Measurements from ENCODE around the gene ATP5F1B.

The ATP5F1B gene

DNA sequence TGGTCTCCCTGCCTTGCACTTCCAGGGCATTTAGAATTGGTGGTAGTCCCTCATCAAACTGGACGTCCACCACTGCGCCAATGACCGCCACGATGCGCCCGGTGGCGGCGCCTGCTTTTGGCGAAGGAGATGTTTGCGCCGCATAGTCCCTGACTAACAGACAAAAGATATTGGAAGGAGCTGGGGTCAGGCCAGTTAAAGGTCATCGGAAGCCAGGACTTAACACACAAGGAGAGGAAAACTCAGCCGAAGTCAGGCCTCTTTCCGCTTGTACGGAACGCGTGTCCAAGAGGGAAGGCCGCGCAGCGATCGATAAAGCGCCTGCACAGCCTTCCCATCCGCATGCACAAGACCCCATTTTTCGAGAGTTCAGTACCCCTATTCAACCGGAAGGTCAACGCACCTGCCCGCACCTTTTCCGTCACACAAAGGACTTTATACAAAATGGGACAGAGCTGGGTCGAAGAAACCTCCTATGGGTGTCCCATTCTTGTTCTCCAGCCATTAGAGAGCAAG, 525 bp downstream of the ATP5F1B start:
- DNase-seq: no peak

DNA sequence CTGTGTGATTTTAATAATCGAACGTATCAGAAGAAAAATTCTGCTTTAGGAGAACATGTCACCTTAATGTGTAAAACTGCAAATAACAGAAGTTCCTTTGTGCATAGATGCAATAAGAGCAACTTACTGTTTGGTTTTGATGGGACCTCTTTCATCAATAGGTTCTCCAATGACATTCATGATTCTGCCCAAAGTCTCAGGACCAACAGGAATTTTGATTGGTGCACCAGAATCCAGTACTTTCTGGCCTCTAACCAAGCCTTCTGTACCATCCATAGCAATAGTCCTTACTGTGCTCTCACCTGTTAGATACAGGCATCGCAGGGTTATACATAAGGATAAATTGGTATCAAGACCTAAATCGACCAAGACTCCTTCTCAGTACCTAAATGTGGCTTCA, 1.1 kb downstream of the ATP5F1B start:
- DNase-seq: no peak

DNA sequence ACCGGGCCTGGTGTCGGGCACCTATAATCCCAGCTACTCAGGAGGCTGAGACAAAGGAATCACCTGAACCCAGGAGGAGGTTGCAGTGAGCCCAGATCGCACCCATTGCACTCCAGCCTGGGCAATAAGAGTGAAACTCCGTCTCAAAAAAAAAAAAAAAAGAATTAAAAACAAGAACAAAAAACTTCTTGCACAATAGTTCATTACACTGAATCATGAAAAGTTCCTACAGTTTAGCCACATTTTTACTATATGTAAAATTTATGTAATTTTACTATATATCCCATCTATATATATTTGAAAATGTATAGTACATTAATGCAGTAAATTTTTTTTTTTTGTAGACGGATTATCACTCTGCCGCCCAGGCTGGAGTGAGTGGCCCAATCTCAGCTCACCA, 4.6 kb downstream of the ATP5F1B start:
- DNase-seq: no peak

DNA sequence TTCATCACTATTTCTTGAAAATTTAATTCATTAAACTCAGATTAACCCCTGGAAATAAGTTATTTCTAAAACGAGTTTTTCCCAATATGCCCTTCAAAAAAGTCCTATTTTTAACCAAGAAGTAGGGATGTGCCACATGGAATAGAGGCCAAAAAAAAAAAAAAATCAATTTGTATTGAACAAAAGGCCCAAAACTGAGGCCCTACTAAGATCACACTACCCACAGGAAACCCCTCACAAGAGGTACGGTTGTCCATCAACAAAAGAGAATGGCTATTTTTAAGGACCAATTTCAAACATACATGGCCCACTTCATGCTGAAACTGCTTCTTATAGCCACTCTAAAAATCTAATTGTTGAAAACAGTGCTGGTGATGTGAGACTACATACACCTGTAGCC, 8.2 kb downstream of the ATP5F1B start:
- no peak for DNase-seq

DNA sequence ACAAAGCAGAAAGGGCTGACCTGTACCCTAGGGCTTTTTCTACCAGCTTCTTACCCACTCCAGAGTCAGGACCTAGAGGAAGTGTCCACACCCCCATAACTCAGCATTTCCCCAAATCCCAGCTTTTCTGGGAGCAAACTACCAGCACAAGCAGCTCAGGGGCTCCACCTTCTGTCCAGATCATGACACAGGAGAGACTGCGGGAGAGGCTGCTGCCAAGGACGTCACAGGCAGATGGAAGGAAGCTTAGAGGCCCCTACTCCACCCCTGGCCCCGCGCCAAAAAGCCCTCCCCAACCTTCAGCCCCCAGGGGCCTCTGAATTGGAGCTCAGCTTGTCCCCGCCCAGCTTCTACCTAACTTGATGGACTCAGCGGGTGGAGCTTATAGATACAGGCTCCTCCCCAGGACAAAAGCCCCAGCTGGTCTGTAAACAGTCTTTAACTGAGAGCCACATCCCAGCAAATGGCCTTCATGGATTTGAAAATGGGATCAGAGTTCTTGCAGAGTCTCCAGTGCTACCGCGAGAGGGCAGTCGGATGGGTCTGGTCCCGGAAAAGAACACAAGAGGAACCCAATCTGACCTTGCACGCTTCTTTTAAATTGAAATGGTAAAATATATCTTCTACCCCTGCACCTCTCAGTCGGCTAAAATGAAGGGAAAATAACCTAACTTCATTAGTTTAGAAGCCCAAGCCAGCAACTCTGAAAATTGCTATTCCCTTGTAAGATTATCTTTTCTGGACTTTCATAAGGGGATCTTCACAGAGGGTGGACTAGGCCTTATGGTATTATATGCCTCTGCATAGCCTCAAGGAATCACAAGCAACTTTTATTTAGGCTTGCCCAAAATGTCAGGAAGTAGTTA, 8.9 kb downstream of the ATP5F1B start:
- DNase-seq: peak; percentile 99

DNA sequence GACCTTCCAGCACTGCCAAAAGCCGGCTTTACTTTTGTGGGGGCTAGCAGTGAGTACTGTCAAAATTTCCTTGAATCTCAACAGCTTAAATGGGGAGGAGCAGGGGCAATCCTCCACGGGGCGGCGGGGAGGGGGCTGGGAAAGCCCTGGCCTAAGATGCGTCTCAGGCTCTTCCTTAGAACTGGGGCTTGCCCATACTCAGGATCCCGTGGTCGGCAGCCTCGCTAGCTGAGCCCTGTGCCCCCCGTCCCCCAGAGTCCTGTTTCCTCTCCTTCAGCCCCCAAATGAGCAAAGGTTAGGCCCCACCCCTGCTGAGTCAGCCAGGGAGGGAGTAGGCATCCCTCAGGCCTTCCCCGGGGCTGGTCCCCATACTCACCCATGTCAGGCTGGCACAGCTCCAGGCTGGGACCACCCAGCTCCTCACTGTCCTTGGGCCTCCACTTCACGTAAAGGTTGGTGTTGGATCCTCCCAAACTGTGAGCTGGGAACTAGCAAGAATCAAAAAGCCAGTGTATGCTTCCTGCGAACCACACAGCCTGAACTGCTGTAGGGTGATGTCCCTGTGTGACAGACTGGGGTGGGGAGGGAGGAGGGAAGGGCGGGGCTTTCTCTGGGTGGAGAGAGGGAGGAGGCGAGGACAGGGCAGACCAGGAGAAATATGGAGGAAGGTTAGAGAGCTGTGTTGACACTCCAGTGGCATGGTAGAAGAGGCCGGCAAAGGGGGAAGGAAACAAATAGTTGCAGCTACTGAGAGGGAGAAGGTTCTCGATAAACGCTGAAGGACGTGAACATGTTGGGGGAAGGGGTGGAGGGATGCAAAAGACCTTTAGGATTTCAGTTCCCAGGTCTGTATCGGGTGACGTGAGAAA, 9.7 kb downstream of the ATP5F1B start:
- peak; percentile 76 to 78 for DNase-seq

DNA sequence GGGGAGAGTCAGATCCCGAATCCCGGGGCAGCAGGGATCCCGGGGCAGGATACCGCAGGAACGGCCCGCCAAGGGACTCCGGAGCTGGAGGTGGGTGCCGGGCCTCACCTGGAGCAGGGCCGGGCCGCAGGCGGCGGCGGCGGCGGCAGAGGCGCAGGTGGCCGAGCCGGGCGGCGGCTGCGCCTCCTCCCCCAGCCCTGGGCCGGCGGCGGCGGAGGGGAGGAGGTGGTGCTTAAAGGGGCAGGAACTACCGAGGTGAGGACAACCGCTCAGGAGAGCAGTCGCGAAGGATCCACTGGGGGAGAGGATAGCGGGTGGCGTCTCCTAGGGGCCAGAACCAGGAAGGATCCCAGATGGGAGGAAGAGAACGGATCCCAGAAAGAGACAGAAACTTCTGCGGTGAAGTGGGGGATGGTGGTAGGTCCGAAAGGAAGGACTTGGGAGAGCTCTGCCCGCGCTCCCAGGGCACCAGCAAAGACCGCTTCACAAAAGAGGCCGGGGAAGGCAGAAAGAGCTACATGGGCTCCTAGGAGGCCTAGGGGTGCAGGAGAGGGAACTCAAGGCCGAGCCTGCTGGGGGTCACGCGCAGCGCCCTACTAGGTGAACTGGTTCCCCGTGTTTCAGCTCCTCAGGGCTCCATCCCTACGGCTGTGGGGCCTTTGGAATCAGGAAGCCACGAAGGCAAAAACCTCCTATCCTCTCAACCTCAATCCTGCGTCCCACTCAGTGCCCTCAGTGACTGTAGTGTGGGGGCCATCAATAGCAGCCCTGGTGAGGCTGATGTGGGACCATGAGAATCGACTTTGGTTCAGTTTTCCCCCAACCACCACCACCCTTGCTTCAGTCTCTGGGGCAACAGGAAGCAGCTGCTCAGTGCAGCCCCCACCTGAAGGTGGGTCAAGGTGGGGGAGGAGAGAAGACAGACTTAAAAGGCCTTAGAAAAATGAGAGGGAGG, 10.7 kb downstream of the ATP5F1B start:
- peak; percentile 79 to 85 for DNase-seq

DNA sequence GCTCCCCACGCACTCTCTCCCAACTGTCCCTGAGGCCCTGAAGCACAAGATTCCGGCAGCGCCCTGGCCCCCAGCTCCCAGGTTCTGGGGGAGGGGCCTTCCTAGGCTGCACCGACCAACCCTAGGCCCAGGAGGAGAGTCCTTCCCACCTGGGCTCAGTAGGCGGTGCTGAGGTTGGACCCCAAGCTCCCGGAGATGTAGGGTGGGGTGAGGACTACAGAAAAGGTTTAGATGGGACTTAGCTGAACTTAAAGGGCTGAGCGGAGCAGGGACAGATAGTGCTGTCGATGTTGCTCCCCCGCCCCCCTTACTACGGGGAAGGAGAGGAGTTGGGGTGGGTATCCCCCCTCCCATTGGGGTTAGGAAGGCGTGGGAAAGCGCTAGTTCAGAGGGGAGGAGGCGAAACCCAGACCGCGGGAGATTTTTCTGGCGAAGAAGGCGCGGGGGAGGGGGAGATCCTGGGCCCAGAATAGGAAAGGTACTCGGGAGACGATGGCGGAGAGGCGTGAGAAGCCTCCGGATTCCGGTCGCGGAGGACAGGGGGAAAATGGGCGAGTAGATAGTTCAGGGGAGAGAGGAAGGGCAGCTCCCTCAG, 11.4 kb downstream of the ATP5F1B start:
- peak; percentile 13 to 70 for DNase-seq

DNA sequence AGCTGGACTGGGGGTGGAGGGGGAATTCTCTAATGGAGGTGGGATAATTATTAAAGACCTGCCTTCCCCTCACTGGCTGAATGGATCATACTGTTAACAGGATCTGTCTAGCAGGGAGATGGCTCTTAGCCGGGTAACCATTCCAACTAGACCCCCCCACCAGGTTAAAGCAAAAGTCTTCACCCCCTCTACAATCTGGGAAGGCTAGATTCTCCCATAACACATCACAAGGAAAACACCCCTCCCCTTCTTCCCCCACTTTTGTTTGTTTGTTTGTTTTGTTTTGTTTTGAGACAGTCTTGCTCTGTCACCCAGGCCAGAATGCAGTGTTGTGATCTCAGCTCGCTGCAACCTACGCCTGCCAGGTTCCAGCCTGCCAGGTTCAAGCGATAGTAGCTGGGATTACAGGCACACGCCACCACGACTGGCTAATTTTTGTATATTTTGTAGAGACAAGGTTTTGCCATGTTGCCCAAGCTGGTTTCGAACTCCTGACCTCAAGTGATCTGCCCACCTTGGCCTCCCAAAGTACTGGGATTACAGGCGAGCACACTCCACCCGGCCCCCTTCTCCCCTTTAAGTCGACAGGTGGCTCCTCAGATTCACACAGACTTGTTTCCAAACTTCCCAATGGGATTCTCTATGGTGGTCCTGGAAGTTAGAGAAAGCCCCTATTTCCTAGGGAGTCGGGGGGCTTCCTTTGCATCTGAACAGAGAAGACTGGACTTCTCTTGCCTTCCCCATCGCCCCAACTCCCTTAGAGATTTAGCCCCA, 12.1 kb downstream of the ATP5F1B start:
- no peak for DNase-seq

DNA sequence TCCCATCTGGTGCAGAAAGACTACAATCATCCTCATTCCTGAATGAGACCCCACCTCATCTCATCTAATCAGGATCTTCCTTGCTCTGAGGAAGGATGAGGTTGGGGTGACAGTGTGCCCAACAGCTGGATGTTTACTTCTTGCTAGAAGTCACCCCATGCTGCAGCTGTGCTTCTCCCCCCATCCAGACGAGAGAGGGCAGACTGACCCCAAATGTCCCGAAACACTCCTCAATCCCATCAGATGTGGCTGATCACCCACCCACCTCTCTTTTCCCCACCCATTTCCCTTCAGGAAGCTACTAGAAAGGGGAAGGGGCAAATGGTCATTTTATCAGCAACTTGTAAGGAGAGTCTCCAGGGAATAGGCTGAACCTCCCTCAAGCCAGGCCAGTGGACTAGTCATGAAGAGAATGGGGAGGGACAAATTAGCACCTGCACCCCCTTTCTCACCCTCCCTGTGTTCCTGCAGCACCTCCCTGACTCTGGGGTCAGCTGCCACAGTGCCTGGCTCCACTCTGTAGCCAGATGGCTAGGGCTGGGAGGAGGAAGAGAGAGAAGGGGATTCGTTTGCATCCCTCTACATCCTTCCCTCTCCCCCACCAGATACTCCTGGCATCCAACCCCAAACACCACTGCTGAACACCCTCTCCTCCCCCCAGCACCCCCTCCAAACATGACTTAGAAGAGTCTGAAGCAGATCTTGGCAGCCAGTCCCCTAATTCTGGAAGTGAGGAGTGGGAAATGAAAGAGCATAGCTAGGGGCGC, 12.9 kb downstream of the ATP5F1B start:
- DNase-seq: no peak

DNA sequence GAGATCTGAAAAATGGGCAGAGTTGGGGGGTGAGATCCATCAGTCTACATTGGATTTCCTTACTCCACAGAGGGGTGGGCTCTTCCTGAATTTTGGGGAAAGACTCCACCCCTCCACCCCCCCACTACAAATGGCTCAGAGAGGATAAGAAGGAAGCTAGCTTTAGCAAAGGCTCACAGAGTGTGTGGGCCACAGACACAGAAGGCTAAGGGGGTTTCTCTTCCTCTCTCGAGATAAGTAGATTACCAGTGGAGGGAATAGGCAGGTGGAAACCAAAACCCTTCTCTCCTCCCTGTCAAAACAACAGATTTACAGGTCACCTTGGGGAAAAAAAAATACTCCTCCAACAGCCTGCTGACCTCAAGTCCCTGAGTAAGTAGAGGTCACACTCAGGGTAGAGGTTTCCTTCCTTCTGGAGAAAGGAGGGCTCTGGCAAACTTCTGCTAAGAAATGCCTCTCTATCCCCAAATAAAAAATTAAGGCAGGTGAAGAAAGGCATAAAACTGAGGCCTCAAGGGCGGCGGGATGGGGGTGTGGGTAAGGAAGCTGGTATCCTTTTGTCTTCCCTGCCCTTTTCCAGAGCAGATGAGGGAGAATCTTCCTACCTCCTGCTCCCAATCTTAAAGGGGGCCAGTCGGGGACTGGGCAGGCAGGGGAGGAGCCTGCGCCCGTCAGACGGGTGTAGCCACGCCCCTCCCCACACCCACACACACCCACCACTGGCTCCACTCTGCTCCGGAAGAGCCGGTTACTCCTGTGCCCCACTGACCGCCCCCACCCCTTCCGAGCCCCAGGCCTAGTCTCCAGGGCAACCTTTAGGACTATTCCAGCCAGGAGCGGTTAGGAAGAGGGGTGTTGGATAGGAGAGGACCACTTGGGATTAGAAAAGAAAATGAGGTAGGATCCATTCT, 13.7 kb downstream of the ATP5F1B start:
- peak in 1 of 2 experiments; percentile 21 for DNase-seq

DNA sequence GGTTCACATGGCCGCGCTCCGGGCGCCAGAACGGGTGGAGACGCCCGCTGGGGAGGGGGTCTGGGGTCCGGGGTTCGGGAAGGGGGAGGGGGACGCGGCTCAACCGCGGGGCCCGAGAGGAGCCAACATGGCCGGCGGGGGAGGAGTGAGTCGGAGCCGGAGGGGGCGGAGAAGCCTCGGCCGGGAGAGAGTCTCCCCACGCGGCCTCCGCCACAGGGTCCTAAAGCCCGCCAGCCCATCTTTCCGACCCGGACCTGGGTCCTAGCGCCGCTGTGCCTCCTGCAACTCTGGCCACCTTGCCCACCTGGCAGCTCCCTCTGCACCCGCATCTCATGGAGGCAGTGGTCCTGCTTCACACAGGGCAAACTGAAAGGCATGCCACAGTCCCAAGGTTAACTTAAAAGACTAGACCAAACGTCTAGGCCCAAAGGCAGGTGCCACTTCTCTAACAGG, 15.6 kb downstream of the ATP5F1B start, which contains the start of gene BAZ2A:
Gene BAZ2A, minus strand, starts transcription at position 147 of the 453 bp plus-strand sequence. CDS start 12,796 bp downstream, outside the sequence.
- peak; percentile 74 to 86 for DNase-seq

DNA sequence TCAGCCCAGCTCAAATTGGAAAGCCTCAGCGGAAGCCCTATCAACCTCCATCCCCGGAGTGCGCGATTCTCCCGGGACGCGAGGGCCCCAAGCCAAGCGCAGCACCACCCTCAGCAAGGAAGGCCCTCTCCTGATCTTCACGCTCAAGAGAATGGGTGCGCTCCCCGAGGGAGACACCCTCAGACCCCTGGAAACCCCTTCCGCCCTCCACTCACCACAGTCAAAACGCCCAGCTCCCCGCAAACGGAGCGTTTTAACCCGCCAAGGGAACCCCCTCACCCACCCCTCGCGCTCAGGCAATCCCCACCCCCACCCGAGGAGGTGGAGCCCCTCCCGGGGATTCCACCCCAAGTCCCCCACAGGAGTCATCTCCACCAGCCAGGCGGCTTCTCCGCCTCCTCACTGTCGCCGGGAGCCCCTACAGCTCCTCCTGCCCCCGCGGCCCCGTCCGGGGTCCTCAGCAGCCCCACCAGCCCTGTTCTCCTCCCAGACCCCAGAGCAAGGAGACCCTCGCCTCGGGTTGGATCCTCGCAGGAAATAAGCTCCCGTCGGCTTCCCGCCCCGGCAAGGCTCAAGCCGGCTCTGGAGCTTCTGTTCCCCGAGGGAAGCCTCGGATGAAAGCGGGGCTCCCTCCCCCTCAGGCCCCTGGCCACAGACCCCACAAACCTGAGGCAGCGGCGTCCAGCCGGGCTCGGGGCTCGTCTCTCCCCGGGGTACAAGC, 16.2 kb downstream of the ATP5F1B start:
- DNase-seq: no peak

DNA sequence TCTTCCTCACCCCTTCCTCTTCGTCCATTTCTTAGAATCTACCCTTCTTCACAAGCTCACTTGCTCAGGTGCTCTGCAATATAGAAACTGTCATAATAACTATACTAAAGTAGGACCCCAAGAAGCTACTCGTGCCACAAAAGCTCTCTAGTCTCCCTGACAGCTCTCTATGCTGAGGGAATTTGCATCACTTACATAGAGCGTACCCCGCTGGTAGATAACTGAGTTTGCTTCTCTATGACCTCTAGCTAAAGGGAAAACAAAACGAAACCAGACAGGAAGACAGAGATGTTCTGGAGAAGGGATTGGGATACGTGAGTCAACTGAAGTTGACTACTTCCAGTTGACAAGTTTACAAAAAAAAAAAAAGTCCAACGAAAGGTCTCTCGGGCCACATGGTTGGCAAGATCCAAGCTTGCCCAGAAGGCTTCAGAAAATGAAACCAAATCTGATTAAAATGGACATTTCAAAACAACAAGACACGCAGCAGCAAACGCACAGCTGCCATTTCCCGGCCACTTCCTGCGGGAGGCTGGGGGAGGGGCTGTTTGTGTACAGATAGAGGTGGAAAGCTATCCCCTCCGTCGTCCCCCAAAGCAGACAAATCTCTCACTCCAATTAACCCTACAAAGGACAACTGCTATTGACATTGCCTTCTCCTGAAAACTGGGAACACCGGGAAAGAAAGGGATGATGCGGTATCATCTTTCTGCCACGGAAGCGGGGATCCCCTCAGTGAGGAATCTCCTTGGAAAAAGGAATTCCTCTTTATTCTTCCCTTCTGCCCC, 16.9 kb downstream of the ATP5F1B start:
- peak; percentile 6 to 44 for DNase-seq

DNA sequence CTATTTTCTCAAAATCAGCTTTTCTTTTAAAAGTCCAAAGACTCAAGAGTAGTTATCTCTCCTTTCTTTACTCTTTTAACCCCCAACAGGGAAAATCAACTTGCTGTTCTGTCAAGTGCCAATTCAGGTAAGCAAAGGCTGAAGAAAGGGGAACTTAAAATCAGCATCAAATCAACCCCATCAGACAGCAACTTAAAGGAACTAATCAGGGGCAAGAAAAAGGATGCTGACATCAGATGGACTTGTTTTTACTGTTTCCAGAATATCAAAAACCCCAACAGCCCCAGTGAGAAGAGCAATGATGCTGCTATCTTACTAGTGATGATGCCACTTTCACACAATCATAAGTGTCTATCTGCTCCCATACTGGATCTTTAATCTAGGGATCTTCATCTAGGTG, 19.1 kb downstream of the ATP5F1B start:
- DNase-seq: no peak

DNA sequence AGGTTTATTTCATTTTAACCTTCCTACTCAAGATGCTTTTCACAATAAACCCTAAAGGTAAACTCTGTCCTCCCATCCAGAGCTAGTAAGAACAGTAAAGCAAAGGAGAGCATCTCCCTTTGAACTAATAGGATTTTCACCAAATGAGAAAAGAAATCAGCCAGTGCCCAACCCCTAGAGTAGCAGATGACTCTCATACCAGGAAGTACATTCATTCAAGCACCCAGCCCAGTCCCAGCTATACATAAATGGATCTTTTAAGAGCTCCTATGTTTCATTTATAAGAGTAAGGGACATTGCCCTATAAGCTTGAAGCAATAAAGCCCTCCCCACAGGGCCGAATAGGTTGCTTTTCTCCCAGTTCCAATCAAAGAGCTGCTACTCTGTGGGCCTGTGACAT, 23.2 kb downstream of the ATP5F1B start:
- DNase-seq: no peak

DNA sequence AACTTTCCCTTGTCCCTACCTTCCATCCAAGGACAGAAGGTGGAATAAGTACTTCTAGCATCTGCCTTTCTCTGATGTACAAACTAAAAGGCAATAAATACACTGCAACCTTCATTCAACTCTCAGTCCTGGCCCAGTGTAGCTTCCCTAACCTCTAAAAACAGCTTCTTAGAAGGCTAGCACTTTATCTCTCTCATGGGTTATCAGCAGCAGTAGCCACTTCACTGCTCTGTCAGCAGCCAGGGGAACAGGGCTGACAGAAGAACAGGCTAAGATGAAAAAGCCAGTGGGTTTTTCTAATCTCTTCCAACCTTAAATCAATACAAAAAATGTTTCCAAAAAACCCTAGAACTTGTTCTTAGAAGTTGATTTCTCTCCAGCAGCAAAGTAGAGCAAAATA, 28.9 kb downstream of the ATP5F1B start:
- DNase-seq: no peak

DNA sequence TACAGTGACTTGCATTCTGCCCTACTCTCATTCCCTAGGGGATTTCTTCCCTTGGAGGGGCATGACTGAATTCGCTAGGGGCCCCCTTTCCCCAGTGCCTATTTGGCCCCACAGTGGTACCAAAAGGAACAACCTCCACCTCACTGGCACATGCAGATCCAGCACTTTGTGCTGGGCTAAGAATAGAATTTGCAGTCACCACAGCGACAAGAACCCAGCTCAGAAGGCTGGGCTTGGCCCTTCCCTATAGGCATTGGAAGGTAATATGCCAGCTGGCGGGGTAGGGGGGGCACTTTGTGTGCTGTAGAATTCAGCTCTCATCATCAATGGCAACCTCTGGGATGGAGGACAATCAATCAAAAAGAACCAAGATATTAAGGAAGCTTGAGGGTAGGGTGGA, 29.5 kb downstream of the ATP5F1B start:
- no peak for DNase-seq
